Omental fat pad (tissue), 4 donors: ENCODE results near the gene LHFPL2. TPM values are rescaled to one million over a fixed set of nuclear protein-coding genes. Genes with fewer than 3 reads are reported as not detected.

Source experiments
- ATAC-seq: fragments of 150-250 bp; one replicate; pipeline ENCODE4 v1.9.1; 2016; ENCODE audit warnings: mild to moderate bottlenecking, moderate library complexity; ENCODE audit not compliant: low FRiP score
- DNase-seq: peaks from one replicate; pipeline ENCODE4 v3.0.0-alpha.2; 2019; ENCODE audit warnings: low spot score
- total RNA-seq, 4 donors: library from RNA; depleted of rRNA; stranded (reverse); fragments of >200 nt; gene quantifications; one replicate each; pipeline ENCODE4 v1.1.0, GENCODE V29; 2016
- TF ChIP-seq, protein P1 (sequence below), 3 donors: fragments of 450-650 bp; IDR thresholded peaks; one replicate each; pipeline ENCODE4 v1.5.1; 2016 to 2017; ENCODE audit warnings: antibody characterized with exemption in 3 of 3, mild to moderate bottlenecking in 3 of 3, moderate library complexity in 2 of 3

The LHFPL2 gene
- total RNA-seq, 4 donors from 2014 or later: 37.1 to 146 (median 45.9) TPM

- TF ChIP-seq, protein P1, sequence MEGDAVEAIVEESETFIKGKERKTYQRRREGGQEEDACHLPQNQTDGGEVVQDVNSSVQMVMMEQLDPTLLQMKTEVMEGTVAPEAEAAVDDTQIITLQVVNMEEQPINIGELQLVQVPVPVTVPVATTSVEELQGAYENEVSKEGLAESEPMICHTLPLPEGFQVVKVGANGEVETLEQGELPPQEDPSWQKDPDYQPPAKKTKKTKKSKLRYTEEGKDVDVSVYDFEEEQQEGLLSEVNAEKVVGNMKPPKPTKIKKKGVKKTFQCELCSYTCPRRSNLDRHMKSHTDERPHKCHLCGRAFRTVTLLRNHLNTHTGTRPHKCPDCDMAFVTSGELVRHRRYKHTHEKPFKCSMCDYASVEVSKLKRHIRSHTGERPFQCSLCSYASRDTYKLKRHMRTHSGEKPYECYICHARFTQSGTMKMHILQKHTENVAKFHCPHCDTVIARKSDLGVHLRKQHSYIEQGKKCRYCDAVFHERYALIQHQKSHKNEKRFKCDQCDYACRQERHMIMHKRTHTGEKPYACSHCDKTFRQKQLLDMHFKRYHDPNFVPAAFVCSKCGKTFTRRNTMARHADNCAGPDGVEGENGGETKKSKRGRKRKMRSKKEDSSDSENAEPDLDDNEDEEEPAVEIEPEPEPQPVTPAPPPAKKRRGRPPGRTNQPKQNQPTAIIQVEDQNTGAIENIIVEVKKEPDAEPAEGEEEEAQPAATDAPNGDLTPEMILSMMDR (IDR thresholded peaks at IDR 0.05): no peak
- ATAC-seq: no peak
Measured at GRCh38 chr5:78655746-78656290, 7.2 kb upstream of the LHFPL2 start.

DNA sequence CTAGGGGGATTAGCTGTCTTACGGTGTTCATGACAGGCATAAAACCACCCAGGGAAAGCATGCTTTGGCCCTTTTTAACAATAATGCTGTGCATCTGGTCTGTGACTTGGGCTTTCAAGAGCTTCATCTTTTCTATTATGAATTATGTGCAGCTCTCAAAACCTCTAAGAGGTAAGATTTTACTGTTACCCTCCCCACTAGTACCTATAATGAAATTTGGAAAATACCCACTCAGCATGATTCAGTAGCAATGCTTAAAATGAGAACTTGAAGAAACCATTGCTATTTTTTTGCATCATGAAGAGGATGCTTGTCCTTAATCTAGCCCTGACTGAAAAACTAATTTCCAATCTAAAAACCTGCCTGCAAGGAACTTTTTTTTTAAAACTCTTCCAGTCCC, 5.8 kb upstream of the LHFPL2 start:
- ATAC-seq: no peak

More at GRCh38 chr5:78655746-78656290, 7.2 kb upstream of the LHFPL2 start:
- no peak for DNase-seq

GRCh38 chr5:78653681-78654366, 5.3 kb upstream of the LHFPL2 start:
- TF ChIP-seq, protein P1 (IDR thresholded peaks at IDR 0.05): no peak
- ATAC-seq: no peak
- no peak for DNase-seq

More for the DNA sequence above, 5.8 kb upstream of the LHFPL2 start:
- TF ChIP-seq, protein P1 (IDR thresholded peaks at IDR 0.05): no peak
- no peak for DNase-seq

DNA sequence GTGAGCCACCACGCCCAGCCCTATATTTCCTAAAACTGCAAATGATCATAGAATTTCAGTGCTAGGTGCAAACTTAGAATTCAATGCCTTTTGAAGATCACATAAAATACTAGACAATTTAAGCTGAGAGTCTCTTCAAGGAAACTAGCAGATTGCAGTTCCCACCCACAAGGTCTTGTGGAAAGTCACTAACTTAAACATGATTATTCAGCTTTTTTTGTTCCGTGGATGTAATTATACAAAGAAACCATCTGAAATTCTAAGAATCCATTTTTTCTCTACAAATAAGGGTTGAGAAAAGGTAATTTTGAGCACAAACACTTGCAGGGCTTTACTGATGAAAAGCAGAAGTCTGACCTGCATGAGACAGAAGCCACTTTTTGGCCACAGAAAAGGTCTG, 4.5 kb upstream of the LHFPL2 start:
- ATAC-seq (no peak), DNase-seq (no peak)
- TF ChIP-seq, protein P1 (IDR thresholded peaks at IDR 0.05): no peak

- TF ChIP-seq, protein P1 (IDR thresholded peaks at IDR 0.05): no peak
- DNase-seq: no peak
- no peak for ATAC-seq
Measured at GRCh38 chr5:78651468-78651867, 2.9 kb upstream of the LHFPL2 start.

- DNase-seq (no peak), ATAC-seq (no peak)
- TF ChIP-seq, protein P1 (IDR thresholded peaks at IDR 0.05): no peak
Measured at GRCh38 chr5:78650531-78650930, 2.0 kb upstream of the LHFPL2 start.
